Measurements from ENCODE around the gene MYO1G.
"Not testable (repeated sequence)": the region's sequence is repeated elsewhere in the genome, so short reads cannot be mapped to it uniquely, and the experiment has no call there.

MYO1G gene

GRCh38 chr7:44943631-44944030 is 35.2 kb downstream of the MYO1G start:
- TF ChIP-seq, protein P1, sequence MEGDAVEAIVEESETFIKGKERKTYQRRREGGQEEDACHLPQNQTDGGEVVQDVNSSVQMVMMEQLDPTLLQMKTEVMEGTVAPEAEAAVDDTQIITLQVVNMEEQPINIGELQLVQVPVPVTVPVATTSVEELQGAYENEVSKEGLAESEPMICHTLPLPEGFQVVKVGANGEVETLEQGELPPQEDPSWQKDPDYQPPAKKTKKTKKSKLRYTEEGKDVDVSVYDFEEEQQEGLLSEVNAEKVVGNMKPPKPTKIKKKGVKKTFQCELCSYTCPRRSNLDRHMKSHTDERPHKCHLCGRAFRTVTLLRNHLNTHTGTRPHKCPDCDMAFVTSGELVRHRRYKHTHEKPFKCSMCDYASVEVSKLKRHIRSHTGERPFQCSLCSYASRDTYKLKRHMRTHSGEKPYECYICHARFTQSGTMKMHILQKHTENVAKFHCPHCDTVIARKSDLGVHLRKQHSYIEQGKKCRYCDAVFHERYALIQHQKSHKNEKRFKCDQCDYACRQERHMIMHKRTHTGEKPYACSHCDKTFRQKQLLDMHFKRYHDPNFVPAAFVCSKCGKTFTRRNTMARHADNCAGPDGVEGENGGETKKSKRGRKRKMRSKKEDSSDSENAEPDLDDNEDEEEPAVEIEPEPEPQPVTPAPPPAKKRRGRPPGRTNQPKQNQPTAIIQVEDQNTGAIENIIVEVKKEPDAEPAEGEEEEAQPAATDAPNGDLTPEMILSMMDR (conservative IDR thresholded peaks at IDR 0.05; ENCODE audit: low read length): no peak
- H3K4me3 ChIP-seq (ENCODE audit: low read length): no peak overlapping the region
- DNase-seq (ENCODE audit: low read depth): no peak

GRCh38 chr7:44937426-44937825 is 41.4 kb downstream of the MYO1G start:
- TF ChIP-seq, protein P1 (conservative IDR thresholded peaks at IDR 0.05; ENCODE audit: low read length): no peak
- H3K4me3 ChIP-seq (ENCODE audit: low read length): no peak overlapping the region
- no peak for DNase-seq (ENCODE audit: low read depth)

GRCh38 chr7:44936322-44936721 is 42.5 kb downstream of the MYO1G start:
- TF ChIP-seq, protein P1 (conservative IDR thresholded peaks at IDR 0.05; ENCODE audit: low read length): no peak
- no peak overlapping the region for H3K4me3 ChIP-seq (ENCODE audit: low read length)
- DNase-seq (ENCODE audit: low read depth): no peak

DNA sequence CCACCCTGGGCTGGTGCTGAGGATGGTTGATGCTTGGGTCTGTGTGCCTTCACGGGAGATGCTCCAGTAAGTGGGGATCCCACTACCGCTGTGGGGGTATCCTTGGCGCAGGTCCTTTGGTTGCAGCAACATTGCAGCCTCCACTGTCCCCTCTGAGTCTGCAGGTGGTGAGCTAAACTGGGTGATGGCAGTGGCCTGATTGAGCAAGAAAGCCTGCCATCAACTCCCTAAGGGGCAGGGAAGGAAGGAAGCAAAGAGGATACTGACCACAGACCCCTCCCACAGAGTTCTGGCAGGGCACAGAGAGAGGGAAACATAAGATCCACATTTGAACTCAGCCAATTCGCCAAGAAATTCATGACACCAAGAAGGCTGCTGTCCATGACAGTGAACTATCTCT is 43.2 kb downstream of the MYO1G start:
- H3K4me3 ChIP-seq (ENCODE audit: low read length): no peak overlapping the region
- no peak for DNase-seq (ENCODE audit: low read depth)
- TF ChIP-seq, protein P1 (conservative IDR thresholded peaks at IDR 0.05; ENCODE audit: low read length): no peak

GRCh38 chr7:44935016-44935415 is 43.8 kb downstream of the MYO1G start:
- DNase-seq (ENCODE audit: low read depth): no peak
- TF ChIP-seq, protein P1 (conservative IDR thresholded peaks at IDR 0.05; ENCODE audit: low read length): no peak
- no peak overlapping the region for H3K4me3 ChIP-seq (ENCODE audit: low read length)

DNA sequence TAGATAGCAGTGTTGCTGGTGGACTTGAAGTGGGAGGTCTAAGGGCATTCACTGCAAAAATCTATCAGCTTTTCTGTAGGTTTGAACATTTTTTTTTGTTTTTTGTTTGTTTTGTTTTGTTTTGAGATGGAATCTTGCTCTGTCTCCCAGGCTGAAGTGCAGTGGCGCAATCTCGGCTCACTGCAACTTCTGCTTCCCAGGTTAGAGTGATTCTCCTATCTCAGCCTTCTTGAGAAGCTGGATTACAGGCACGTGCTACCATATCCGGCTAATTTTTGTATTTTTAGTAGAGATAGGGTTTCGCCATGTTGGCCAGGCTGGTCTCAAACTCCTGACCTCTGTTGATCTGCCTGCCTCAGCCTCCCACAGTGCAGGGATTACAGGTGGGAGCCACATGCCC is 44.3 kb downstream of the MYO1G start:
- DNase-seq (ENCODE audit: low read depth); H3K4me3 ChIP-seq (ENCODE audit: low read length): not testable (repeated sequence)

DNA sequence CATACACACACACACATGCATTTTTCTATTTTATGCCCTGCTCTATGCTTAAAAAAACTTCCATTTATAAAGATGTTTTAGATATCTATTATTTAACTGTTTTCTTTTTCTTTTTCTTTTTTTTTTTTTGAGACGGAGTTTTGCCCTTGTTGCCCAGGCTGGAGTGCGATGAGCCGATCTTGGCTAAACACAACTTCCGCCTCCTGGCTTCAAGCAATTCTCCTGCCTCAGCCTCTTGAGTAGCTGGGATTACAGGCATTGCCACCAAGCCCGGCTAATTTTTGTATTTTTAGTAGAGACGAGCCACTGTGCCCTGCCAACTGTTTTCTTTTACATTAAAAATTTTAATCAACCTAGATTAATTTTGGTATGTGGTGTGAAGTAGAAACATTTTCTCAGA is 47.9 kb downstream of the MYO1G start:
- TF ChIP-seq, protein P1 (conservative IDR thresholded peaks at IDR 0.05; ENCODE audit: low read length): no peak
- no peak overlapping the region for H3K4me3 ChIP-seq (ENCODE audit: low read length)
- DNase-seq (ENCODE audit: low read depth): no peak

DNA sequence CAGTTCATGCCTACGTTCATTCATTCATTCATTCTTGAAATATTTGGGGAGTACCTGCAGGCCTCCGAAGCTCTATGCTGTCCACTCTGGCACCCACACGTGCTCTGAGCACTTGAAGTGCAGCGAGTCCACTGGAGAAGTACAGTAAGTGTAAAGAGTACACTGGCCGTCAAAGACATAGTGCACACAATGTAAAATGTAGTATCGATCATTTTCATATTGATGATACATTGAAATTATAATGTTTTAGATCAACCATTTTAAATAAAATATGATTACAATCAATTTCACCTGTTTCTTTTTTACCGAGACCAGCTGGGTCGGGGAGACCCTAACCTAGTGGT is 56.5 kb downstream of the MYO1G start:
- no peak overlapping the region for H3K4me3 ChIP-seq (ENCODE audit: low read length)
- TF ChIP-seq, protein P1 (conservative IDR thresholded peaks at IDR 0.05; ENCODE audit: low read length): no peak
- no peak for DNase-seq (ENCODE audit: low read depth)

Data from AG10803 (cell line).